Upper lobe of left lung (tissue), 4 donors: Measurements from ENCODE around the gene BLCAP.
"Not testable (repeated sequence)": the region's sequence is repeated elsewhere in the genome, so short reads cannot be mapped to it uniquely, and the experiment has no call there.

Experiments used
- CTCF ChIP-seq, 6 experiments: fragments of 450-650 bp in 4 of 6; fragments of 200-600 bp in 2 of 6; sonication (generic) in 2 of 6; IDR thresholded peaks; one replicate each; pipeline ENCODE4 v1.5.1; 2016 to 2019; ENCODE audit warnings: antibody characterized with exemption in 6 of 6
- EP300 ChIP-seq, 4 donors: sonication (generic); formaldehyde crosslinking; IDR thresholded peaks; one replicate each; pipeline ENCODE4 v1.5.1; 2017; ENCODE audit warnings: antibody characterized with exemption in 4 of 4, control low read depth in 2 of 4

GRCh38 chr20:37540838-37541237 is 13.2 kb upstream of the BLCAP start:
- TF ChIP-seq EP300, CTCF (IDR thresholded peaks at IDR 0.05): not testable (repeated sequence)
